ENCODE measurements around the gene TOMM7.
A peak's percentile ranks its signal among the peaks of the same experiment; 100 is the strongest.

TOMM7 gene

DNA sequence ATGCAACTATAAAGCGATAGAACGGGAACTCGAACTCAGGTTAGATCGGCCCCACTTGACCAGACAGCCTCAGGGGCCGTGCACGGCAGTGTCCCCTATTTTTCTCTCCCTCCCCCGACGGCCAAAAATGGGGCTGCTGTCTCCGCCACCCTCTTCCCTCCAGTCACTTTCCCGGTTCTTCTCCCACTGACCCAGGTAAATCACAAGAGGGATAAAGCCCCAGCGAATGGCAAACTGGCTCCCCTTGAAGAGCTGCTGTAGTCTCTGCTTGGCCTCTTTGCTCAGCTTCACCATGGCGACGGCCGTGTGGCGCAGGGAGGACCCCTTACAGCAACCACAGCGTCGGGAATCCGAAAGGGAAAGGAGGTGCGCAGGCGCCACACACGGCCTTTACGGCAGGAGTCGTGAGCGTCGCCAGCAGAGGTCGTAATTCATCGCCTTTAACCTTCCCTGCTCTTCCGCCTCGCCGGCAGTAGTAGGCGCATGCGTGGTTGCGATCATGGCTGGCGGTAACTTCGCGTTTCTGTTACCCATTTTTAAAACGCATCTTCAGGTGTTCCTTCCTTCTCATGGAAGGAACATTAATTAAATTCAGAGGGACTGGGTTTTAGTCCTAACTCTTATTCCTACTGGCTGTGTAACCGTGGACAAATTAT, at the start of gene TOMM7:
Gene TOMM7, minus strand, starts transcription at position 364 of the 656 bp plus-strand sequence. Its CDS starts 70 bp downstream, at position 294.
- DNase-seq = peak; percentile 97

DNA sequence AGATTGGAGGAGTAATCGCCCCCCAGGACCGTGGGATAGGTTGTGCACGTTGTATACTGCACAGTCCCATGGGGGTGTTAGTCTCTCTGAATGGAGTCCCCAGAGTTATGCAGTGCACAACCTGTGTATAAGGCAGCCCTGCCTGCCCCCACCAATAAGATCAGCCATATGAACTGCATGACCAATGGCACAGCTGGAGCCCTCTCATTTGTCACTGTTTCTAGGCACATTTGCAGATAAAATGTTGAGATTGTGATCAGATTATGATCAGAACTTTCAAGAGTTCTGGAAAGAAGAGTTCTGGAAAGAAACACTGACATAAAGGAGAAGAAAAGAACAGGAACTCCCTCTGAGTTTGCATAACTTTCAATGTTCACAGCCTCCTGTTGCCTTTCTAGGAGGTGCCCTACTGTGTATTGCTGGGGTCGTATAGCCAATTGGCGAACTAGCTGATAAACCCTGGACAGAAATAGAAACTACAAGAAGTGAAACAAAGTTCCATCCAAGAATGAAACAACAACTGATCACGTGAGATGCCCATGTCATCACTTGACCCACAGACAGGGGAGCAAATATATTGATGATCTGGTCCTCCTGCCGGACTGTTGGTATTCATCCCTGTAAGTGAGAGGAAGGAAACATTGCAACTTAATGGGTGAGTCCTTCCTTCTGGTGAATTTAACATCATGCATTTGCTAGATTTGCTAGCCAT, 49.6 kb upstream of the TOMM7 start:
- DNase-seq = no peak

DNA sequence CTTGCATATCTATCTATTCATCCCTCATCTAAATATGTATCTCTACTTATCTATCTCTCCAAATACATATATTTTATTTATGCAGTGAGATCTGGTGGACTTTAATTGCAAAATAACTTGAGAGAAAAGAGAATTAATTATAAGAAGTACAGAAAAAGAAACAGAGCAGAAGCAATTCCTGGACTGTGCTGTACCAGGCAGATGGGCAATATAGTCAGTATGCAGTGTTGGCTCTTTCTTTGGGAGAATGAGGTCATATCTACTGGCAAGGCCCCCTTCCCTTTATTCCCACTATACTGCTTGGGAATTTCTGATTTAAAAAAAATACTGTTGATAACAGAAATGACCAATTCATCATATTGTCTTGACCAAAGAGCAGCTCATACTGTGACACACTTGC, 49.0 kb upstream of the TOMM7 start:
- no peak for DNase-seq

DNA sequence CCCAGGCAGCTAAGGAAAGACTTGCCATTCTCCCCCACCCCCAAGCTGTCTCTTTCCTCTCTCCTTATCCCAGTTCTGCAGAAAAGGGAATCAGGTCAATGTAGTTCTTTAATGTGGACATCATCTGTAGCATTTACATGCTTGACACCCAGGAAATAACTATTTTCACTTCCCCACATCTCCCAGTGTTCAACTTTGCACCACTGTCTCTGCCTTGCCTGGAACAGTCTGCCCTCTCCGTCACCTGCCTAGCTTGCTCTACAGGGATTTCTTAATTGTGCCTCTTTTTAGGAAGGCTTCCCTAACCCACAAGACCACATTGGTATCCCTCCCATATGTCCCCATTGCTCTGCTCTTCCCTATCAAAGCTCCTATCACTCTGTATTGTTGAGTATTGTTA, 45.9 kb upstream of the TOMM7 start:
- no peak for DNase-seq

DNA sequence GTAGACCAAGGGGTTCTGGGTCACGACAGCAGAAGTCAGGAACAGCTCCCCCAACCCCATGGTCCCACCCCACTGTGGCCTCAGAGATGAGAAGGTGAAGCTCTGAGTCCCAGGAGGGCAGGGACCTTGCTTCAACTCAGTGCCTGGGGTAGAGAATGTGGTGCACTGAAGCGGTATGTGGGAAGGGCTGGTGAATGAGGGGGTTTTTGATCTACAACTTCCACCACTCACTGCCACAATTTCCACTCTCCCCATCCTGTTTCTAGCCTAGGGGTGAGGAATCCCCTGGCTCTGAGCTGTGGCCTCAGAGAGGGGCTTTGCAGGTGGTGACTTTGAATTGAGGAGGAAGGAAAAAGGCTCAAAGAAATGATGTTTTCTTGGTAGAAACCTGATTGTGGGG, 44.9 kb upstream of the TOMM7 start:
- DNase-seq = no peak

DNA sequence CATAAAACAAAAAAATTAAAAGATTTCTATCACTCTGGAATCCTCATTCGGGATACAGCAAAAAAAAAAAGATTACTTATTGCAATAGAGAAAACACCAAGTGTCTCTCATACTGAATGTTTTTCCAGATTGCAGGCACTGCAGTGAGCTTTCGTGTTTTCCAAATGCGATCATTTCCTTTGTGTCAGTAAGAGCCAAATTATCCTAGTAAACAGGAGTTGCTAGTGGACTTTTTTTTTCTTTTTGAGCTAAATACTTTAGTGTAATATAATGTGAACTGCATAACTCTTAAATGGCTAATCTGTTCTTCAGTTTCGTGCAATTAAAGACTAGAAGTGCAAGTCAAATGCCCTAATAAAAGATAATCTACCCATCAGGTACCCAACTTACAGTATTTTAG, 44.4 kb upstream of the TOMM7 start:
- peak; percentile 64 for DNase-seq

DNA sequence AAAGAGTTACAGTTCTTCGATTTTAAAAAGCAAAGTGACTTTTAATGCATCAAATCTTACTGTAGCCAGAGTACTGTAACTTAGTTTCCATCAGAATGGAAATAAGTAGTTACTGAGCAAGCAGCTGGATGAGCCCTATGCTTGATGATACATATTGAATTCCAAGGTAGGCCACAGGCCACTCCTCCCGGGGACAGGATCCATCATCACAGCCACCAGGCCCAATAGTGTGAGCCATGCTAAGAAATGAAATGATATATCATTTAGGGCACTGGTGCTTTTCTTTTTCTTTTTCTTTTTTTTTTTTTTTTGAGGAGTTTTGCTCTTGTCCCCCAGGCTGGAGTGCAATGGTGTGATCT, 42.9 kb upstream of the TOMM7 start:
- DNase-seq = peak; percentile 49

DNA sequence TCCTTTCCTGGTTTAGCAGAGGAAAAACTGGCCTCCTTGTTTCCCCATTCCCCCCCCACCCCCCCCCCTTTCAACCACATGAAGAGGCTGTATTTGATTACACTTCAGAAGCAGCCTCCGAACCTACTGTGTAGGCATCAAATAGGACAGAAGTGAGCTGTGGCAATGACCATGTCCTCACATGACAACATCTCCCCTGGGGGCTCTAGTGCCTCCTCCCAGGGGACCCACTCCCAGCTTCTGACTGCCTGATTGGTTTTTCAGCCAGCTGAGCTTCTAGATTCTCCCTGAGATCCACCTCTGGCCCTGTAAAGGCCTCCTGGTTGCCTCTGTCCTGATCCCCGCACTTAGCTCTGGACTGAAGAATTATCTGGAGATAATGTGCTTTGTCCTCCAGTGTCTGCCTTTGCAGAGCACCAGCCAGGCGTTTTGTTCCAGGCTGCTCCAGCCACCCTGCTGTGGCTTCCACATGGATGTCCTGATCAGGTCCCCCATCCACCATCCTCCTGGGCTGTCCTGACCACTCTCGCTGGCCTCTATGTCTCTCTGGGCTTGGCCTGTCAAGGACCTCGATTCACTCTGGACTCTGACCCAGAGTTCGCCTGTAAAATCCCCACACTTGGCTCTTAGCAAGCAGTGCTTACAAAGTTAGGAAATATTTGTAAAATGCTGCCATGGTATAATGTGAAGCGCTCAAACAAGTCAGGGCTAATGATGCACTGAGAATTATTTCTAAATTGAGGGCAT, 42.4 kb upstream of the TOMM7 start:
- peak; percentile 40 for DNase-seq

DNA sequence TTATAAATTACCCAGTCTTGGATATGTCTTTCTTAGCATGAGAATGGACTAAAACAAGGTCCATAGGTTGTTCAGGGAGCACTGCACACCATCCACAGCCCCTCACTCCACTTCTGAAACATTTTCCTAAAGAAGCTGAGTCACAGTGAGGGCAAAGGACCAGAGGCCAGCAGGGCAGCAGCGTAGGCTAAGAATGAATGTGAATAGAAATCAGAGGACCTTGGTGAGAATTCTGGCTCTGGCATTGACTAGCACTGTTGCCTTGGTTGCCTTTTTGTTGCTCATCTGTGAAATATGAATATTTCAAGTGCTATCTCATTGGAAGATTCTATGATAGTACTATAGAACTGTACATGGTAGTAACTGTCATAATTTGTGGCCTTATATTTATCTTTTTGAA, 41.7 kb upstream of the TOMM7 start:
- DNase-seq = peak; percentile 66

DNA sequence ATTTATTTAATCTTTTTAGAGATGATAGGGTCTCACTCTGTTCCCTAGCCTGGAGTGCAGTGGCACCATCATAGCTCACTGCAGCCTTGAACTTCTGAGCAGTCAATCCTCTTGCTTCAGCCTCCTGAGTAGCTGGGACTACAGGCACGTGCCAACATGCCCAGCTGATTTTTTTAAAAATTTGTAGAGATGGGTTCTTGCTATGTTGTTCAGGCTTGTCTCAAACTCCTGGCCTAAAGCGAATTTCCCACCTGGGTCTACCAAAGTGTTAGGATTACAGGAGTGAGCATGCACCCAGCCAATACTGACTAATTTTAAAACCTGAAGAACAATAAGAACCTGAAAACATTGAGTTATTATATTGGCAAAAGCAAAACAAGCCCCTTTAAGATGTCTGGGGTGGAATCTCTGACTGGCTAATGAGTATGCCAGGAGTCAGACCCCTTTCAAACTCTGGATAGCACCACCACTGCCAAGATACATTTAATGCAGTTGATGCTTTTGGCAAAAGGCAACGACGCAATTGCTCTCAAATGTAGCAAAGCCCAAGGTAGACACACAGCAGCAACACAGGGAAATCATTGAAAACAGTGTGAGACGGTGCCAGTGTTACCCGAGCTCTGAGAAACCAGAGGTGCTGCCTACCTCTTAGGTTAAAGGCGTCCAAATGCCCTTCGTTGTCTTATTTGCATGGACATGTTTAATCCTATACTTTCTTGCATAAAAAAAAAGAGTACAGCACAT, 40.7 kb upstream of the TOMM7 start:
- no peak for DNase-seq

DNA sequence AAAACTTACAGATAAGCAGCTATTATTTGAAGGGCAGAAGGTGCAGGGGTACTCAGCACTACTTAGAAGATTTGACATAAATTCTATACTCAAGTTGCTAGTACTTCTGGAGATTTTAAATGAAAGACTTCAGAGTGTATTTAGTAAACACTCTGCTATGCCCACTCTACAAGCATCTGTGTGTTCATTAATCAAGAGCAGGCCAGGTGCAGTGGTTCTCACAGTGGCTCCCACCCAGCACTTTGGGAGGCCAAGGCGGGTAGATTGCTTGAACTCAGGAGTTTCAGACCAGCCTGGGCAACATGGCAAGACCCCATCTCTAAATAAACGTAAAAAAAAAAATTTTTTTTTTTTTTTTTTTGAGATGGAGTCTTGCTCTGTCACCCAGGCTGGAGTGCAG, 38.9 kb upstream of the TOMM7 start:
- no peak for DNase-seq

DNA sequence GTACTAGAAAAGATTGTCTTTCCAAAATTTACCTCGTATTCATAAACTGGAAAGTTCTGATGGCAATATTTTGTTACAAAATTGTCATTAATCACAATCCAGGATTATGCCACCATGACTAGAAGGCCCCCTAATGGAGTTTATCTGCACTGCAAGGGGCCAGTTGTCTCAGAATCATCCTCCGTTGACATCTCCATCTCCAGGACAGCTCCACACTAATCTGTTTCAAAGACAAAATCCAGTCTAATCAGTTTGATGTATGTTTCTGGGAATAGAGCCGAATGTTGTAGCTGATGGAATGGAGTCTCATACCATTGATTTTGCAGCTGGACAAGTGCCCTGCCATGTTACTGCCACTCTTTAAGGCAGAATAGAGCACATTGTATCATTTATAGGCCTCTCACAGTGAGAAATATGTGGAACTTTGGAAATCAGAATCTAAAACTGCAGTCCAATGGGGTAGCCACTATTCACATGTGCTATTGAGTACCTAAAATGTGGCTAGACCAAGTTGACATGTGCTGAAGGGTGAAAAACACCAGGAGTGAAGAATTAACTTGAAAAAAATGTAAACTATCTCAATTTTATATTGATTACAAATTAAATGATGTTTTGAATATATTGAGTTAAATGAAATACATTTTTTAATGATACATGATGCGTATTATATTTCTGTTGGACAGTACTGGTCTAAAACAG, 38.3 kb upstream of the TOMM7 start:
- DNase-seq = no peak

DNA sequence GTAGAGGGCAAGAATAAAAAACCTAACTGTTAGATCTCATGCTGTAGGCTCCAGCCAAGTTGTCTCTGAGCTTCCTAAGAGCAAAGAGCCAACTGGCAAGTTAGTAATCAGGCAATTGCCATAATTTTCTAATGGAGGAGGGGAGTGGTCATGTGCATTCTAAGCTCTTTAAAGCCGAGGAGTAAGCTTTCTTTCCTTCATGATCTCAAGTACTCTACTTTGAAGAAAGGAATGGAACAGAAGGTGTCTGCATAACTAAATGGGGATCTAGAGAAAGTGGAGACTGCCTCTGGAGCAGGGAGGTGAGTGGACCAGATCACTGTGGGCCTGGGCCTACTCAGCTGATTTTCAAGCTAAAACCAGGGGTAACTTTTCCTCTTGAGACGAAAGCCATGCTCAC, 37.7 kb upstream of the TOMM7 start:
- DNase-seq = no peak

DNA sequence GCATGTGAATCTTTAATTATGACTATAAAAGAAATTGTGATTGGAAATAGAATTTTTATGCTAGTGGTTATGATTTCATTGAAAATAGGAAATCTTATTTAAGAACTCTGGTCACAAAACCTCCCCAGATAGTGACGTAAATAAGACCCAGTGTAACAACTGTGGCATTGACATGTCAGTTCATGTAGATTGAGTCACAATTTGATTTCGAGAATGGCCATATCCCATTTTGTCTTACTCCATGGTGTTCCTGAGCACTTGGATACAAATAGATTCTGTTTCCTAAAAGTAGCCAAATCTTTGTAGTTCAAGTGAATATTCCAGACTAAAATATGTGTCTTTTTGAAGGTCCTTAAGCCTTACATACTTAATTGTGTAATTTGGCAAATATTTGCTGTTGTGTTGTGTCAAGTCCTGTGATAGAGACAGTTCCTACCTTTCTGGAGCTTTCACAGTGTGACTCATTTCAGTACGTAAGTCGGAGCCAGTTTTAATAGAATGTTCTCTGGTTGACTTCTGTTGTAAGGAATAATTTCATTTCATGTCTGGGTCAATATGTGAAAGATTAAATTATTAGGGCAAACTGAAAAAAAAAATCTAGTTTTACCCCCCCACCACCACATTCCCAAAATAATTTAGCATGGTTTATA, 37.1 kb upstream of the TOMM7 start:
- no peak for DNase-seq

DNA sequence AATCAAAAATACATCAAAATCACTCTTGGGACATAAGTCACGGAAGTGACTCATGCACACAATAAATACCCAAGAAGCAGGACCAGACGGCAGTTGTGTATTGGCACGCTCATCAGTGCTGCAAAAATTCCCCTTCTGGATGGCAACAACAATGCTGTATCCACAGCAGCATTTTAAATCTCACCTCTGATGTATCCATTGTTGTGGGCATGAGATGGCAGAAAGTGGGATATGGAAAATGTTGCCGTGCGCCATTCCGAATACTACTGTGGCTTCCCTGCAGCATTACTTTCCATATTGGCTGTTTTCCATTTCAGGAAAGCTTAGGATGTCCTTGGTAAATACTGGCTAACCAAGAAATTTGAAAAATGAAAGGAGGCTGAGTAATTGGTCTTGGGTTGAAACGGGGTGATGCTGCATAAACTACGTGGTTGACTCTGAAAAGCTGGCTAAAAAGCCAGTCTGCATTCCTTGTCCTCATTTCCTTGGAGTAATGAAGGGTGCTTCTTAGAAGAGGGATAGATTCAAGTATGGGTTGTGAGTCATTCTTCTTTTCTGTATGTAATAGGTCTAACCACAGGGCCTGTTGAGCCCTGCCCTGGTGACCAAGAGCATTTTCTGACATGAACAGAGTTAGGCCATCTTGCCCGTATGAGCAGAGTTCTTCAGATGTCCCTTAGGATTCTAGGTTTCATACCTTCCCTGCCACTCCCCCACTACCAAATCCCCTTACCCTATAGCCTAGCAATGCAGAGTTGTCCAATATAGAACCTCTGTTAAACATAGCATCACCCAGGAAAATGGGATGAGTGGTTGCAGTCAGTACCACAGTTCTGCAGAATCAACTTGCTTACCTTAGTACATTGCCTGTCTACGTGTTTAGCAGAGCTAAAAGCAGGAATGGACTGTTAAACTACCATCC, 36.3 kb upstream of the TOMM7 start:
- peak; percentile 96 for DNase-seq

DNA sequence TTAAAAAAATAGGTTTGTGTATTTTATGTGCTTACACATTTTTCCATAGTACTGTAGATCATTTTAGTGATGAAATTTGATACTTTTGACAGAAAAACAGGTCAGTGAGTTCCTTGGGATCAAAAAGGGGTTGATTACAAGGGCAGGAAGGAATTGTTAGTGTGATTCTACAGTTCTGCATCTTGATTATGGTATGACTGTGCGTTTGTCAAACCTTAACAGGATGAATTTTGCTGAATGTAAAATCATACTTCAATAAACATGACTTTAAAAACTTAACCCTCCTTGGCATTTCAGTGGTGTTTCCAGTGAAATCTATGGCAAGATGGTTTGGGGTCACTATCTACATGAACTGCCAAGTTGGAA, 35.6 kb upstream of the TOMM7 start:
- no peak for DNase-seq

DNA sequence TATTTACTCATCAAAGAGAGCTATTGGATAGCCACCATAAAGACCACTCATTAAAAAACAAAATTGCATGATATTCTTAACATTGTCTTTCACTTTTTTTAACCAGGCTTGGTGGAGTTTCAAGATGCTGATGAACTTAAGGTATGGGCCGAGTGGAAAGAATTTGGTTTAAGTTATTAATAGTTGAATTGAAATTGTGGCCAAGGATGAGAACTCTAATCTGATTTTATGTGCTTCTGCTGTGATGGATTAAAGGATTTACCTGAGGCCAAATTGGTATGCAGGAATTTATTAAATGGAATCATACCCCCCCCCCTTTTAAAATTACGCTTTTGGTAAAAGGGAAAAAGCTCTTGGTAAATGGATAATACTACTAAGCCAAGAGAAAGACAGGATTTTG, 33.8 kb upstream of the TOMM7 start:
- no peak for DNase-seq

DNA sequence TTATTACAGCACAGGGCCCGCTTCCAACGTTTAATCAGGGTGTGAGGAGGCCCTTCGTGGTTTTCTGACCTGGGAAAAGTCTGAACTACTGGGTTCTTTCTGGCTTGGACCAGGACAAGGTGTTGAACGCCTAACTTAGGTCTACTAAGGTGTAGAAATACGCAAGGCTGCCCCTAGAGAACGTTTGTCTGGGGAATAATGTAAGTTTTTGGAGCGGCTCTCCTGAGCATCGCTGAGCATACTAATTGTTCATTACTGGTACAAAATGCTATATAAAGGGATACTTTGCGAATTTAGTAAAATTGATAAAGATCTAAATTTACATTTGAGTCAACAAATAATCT, 32.4 kb upstream of the TOMM7 start:
- DNase-seq = no peak

DNA sequence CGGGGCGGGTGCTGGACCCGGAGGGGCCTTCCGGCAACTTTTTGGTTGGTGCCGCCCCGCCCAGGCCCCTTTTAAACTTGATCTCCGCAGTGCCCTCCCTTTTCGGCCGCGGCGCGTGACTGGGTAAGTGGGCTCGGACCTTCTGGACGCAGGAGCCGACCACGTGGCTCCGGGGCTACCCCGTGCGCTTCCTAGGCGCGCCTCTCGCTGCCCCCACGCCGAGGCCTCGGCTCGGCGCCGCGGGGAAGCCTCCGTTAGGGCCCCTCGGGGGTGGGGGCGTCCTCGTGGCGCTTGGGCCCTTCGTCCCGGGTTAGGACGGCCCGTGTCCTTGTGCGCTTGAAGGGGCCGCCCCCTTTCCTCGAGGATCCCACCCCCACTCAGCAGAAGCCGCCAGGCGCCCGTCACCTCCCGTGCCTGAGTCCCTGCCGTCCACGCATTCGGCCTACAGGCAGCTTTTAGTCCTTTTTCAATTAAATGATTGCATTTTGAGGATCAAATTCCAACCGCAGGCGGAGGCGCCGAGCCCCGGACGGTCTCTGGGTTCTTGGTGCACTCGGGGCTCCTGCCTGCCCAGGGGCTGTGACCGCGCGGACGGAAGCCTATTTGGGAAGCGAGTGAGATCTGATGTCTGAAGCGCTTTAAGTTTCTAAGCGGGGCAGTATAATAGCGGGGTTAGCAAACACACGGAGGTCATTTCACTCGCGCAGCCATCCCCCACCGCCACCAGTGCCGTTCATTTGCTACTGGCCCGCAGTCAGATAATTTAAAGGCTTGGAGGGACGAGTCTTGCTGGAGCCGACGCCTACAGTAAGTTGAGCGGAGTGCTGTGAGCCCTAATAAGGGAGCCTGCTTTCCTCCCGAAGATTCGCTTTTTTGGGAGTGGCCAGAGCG, 31.8 kb upstream of the TOMM7 start:
- peak; percentile 92 for DNase-seq

DNA sequence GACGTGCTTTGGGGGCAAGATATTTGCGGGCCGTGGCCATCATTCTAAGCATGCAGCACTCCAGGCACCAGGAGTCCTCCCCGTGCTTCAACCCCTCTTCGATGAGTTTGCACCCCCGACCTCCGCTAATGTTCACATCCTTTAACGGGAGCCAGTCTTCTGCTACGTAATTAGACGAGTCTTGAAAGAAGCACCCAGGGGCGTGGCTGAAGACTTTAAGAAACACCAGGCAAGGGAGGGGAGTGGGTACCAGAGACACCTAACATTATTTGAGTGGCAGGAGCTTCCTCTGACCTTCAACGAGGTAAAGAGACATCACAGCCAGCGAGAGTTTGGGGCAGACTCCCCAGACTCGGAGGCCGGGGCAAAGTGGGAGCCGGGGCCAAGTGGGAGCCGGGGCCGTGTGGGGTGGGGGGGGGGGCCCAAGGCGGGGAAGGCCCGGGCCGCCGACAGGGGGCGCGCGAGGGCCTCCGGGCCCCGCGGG, 31.1 kb upstream of the TOMM7 start:
- no peak for DNase-seq
